Pancreas (tissue), 10 donors: ENCODE results near the gene ADGRL1. TPM values are rescaled to one million over a fixed set of nuclear protein-coding genes. Genes with fewer than 3 reads are reported as not detected.
"Not testable (repeated sequence)": the region's sequence is repeated elsewhere in the genome, so short reads cannot be mapped to it uniquely, and the experiment has no call there.

Experiments used
- ATAC-seq, 4 donors: fragments of 200-7000 bp; cut with Tn5 transposase; one replicate each; pipeline versions ENCODE4 v1.8.0 to v1.9.1; 2020; ENCODE audit warnings: mild to moderate bottlenecking in 4 of 4, moderate library complexity in 4 of 4
- DNase-seq, 6 donors: peaks; one replicate each; pipeline ENCODE4 v3.0.0-alpha.2; 2020
- FAIRE-seq: peaks from 2 replicates; lab custom pipeline; 2012; peaks lifted over from hg19 to GRCh38; lab: Jason Lieb, UNC
- H3K27ac ChIP-seq, 4 donors: fragments of 200-600 bp; sonication (generic); 1 replicate in 3 of 4; 2 replicates in 1 of 4; pipeline versions ENCODE4 v1.5.0 to v1.8.0; 2020
- H3K27me3 ChIP-seq, 4 donors: fragments of 200-600 bp; one replicate each; pipeline ENCODE4 v1.8.0; 2021
- H3K36me3 ChIP-seq, 3 donors: fragments of 200-600 bp; sonication (generic) in 1 of 3; one replicate each; pipeline versions ENCODE4 v1.5.0 to v1.8.0; 2020 to 2021
- H3K4me1 ChIP-seq, 3 donors: fragments of 200-600 bp; one replicate each; pipeline ENCODE4 v1.8.0; 2021
- H3K4me3 ChIP-seq, 4 donors: fragments of 200-600 bp; sonication (generic) in 2 of 4; one replicate each; pipeline versions ENCODE4 v1.5.0 to v1.8.0; 2020 to 2021
- H3K9me3 ChIP-seq, 4 donors: fragments of 200-600 bp; one replicate each; pipeline ENCODE4 v1.8.0; 2021
- CTCF ChIP-seq, 4 donors: fragments of 200-600 bp; sonication (generic) in 3 of 4; IDR thresholded peaks; one replicate each; pipeline versions ENCODE4 v1.5.0 to v1.8.0; 2021; ENCODE audit warnings: antibody characterized with exemption in 4 of 4
- WGBS, 2 donors: extraction: QIAGEN DNeasy Blood & Tissue Kit; methylation state at CpG; one replicate each; pipeline ENCODE4 v1.1.7; 2013; 5-methylcytosine and 5-hydroxymethylcytosine counted together
- intact Hi-C, 3 donors: fragments of 100-400 bp; cut with DNase I; formaldehyde crosslinking; loops; one replicate each; pipeline versions ENCODE4 v1.11.1 to v1.14.2; 2022
- polyA plus RNA-seq, 2 donors: library from polyadenylated mRNA; stranded (reverse); fragments of 200-250 nt; gene quantifications; one replicate each; pipeline ENCODE4 v1.2.3, GENCODE V29; 2013
- total RNA-seq, 6 donors: library from RNA; stranded (reverse); fragmentation: NEBNext Ultra II Directional in 4 of 6; extraction: Animal tissue kit (Norgen Biotek cat#: 25700) in 4 of 6; gene quantifications; one replicate each; pipeline versions ENCODE4 v1.2.1 to v1.2.4, GENCODE V29; 2021 to 2023
- donor health status: healthy with polysubstance abuse.
- donor health status: DM: no; HTN: no; CAD: no; lungs with moderate emphysema.
- donor health status: DM: no; HTN: no; CAD: no.
- donor health status: control.
- donor health status: control.
- donor health status: Bipolar disorder and iron deficiency.
- donor health status: DM: yes; HTN: yes; CAD: no.
- donor health status: DM: no; HTN: no; CAD: no.
- donor health status: DM: no; HTN: no; CAD: no.
- donor health status: DM: yes; HTN: yes; CAD: no.

Gene ADGRL1
- total RNA-seq = 10 to 100 TPM in 2 of 6 donors, 1 to 10 TPM in 4; 8.3 to 11.7 (median 9.6) TPM
- polyA plus RNA-seq = 10 to 100 TPM; 10.1 to 16.8 TPM

- H3K4me1 ChIP-seq, intact Hi-C loops, ATAC-seq, FAIRE-seq, H3K27me3 ChIP-seq, H3K9me3 ChIP-seq, H3K36me3 ChIP-seq: not testable (repeated sequence)
- 0 to 1% methylated on average over 43 to 95 of the region's 96 CpGs for WGBS, 2 donors
- peak in 4 of 6 donors; percentile 26 to 71 (median 60) for DNase-seq
- Histone ChIP-seq H3K27ac (peak within 1 kb of the TSS in 3 of 4 donors; percentile 27 to 63 (median 52)), H3K4me3 (peak within 1 kb of the TSS; percentile 19 to 54 (median 46))
Observed at GRCh38 chr19:14205452-14206287, at the start of gene ADGRL1. Gene ADGRL1 (minus strand): TSS chr19:14206169. CDS start chr19:14183602, 22,567 bp downstream.

- H3K4me1 ChIP-seq, H3K9me3 ChIP-seq, DNase-seq, intact Hi-C loops, H3K27me3 ChIP-seq, ATAC-seq, H3K27ac ChIP-seq, FAIRE-seq, H3K36me3 ChIP-seq, H3K4me3 ChIP-seq: not testable (repeated sequence)
- 70 to 80% methylated on average over 1 of the region's 1 CpG for WGBS, 2 donors
Observed at GRCh38 chr19:14255316-14255715, 49.3 kb upstream of the ADGRL1 start.

GRCh38 chr19:14253822-14254599, 48.0 kb upstream of the ADGRL1 start:
- DNase-seq, H3K27me3 ChIP-seq, intact Hi-C loops, H3K4me3 ChIP-seq, ATAC-seq, H3K4me1 ChIP-seq, H3K9me3 ChIP-seq, FAIRE-seq, H3K27ac ChIP-seq, H3K36me3 ChIP-seq: not testable (repeated sequence)
- WGBS, 2 donors = 5 to 7% methylated on average over 19 of the region's 19 CpGs

- H3K4me3 ChIP-seq, DNase-seq, ATAC-seq, H3K36me3 ChIP-seq, FAIRE-seq, H3K9me3 ChIP-seq, intact Hi-C loops, H3K27ac ChIP-seq, H3K27me3 ChIP-seq, H3K4me1 ChIP-seq: not testable (repeated sequence)
- WGBS, 2 donors = 89 to 90% methylated on average over 2 of the region's 2 CpGs
Observed at GRCh38 chr19:14252136-14252535, 46.2 kb upstream of the ADGRL1 start.

- WGBS, 2 donors = 62 to 71% methylated on average over 5 of the region's 5 CpGs
- no peak for ATAC-seq
- Histone ChIP-seq H3K9me3 (no peaks in the 10 kb centered on the region), H3K27ac (no peak overlapping the region), H3K27me3 (no peaks in the 10 kb centered on the region), H3K36me3 (no peaks in the 10 kb centered on the region), H3K4me1 (no peaks in the 10 kb centered on the region), H3K4me3 (no peak overlapping the region)
- no peak for FAIRE-seq
- intact Hi-C loops = no loop called here
- DNase-seq = no peak
- TF ChIP-seq CTCF (IDR thresholded peaks at IDR 0.05) = no peak
Observed at GRCh38 chr19:14250870-14251269, 44.9 kb upstream of the ADGRL1 start.

GRCh38 chr19:14250315-14250714, 44.3 kb upstream of the ADGRL1 start:
- 72 to 82% methylated on average over 9 to 10 of the region's 10 CpGs for WGBS, 2 donors
- FAIRE-seq, H3K4me1 ChIP-seq: not testable (repeated sequence)

GRCh38 chr19:14249891-14250290, 43.9 kb upstream of the ADGRL1 start:
- ATAC-seq, H3K9me3 ChIP-seq, H3K27ac ChIP-seq, H3K36me3 ChIP-seq, H3K4me1 ChIP-seq, FAIRE-seq, intact Hi-C loops, DNase-seq, H3K4me3 ChIP-seq, H3K27me3 ChIP-seq: not testable (repeated sequence)
- 67 to 71% methylated on average over 2 of the region's 2 CpGs for WGBS, 2 donors

More at GRCh38 chr19:14250315-14250714, 44.3 kb upstream of the ADGRL1 start:
- H3K27me3 ChIP-seq, intact Hi-C loops, ATAC-seq, H3K4me3 ChIP-seq, H3K36me3 ChIP-seq, H3K9me3 ChIP-seq, DNase-seq, H3K27ac ChIP-seq: not testable (repeated sequence)

- peak overlapping the region in 2 of 4 donors; percentile 31 to 42 for H3K4me3 ChIP-seq
- H3K27ac ChIP-seq, intact Hi-C loops, H3K36me3 ChIP-seq, H3K27me3 ChIP-seq, H3K4me1 ChIP-seq, H3K9me3 ChIP-seq, FAIRE-seq: not testable (repeated sequence)
- WGBS, 2 donors = 2 to 4% methylated on average over 27 to 35 of the region's 39 CpGs
- ATAC-seq = peak in 3 of 4 donors; percentile 56 to 66 (median 60)
- DNase-seq = peak in 2 of 6 donors; percentile 50 to 63
Observed at GRCh38 chr19:14249012-14249754, 43.2 kb upstream of the ADGRL1 start.
